GM08714 (cell line): ENCODE data around the gene ACTRT2.

Experiments used
- H3K4me3 ChIP-seq: fragments of 200-500 bp; sonication (Bioruptor generic); 2 replicates; pipeline ENCODE4 v1.5.1; 2014; ENCODE audit warnings: mild to moderate bottlenecking, low read length, inconsistent platforms
- ZNF274 ChIP-seq: IDR thresholded peaks from 2 replicates; pipeline ENCODE4 v1.6.1; 2012; ENCODE audit warnings: mild to moderate bottlenecking, low read depth, low read length

Gene ACTRT2

GRCh38 chr1:3049905-3050304 lies 28.6 kb downstream of the ACTRT2 start:
- TF ChIP-seq ZNF274, result no peak
- no peak overlapping the region for H3K4me3 ChIP-seq

- no peak for TF ChIP-seq ZNF274
These were observed 29.3 kb downstream of the ACTRT2 start for GRCh38 chr1:3050603-3051002.

GRCh38 chr1:3051270-3052268 lies 30.3 kb downstream of the ACTRT2 start:
- TF ChIP-seq ZNF274, result no peak
- H3K4me3 ChIP-seq, result no peak overlapping the region

More at GRCh38 chr1:3050603-3051002, 29.3 kb downstream of the ACTRT2 start:
- H3K4me3 ChIP-seq, result no peak overlapping the region

GRCh38 chr1:3052501-3052900 lies 31.2 kb downstream of the ACTRT2 start:
- H3K4me3 ChIP-seq, result no peak overlapping the region
- TF ChIP-seq ZNF274, result no peak

- TF ChIP-seq ZNF274, result no peak
- no peak overlapping the region for H3K4me3 ChIP-seq
These were observed 32.2 kb downstream of the ACTRT2 start for GRCh38 chr1:3053366-3053980.

- H3K4me3 ChIP-seq, result no peak overlapping the region
- TF ChIP-seq ZNF274, result no peak
These were observed 32.7 kb downstream of the ACTRT2 start for GRCh38 chr1:3053986-3054385.

- TF ChIP-seq ZNF274, result no peak
- no peak overlapping the region for H3K4me3 ChIP-seq
These were observed 33.2 kb downstream of the ACTRT2 start for GRCh38 chr1:3054474-3054873.

- no peak for TF ChIP-seq ZNF274
- no peak overlapping the region for H3K4me3 ChIP-seq
These were observed 33.8 kb downstream of the ACTRT2 start for GRCh38 chr1:3055051-3055450.

GRCh38 chr1:3056641-3057040 lies 35.4 kb downstream of the ACTRT2 start:
- TF ChIP-seq ZNF274, result no peak
- H3K4me3 ChIP-seq, result no peak overlapping the region

- no peak for TF ChIP-seq ZNF274
- H3K4me3 ChIP-seq, result no peak overlapping the region
These were observed 37.2 kb downstream of the ACTRT2 start for GRCh38 chr1:3058263-3059030.

GRCh38 chr1:3060127-3060526 lies 38.9 kb downstream of the ACTRT2 start:
- no peak for TF ChIP-seq ZNF274
- H3K4me3 ChIP-seq, result no peak overlapping the region

GRCh38 chr1:3060601-3061551 lies 39.6 kb downstream of the ACTRT2 start:
- no peak for TF ChIP-seq ZNF274
- no peak overlapping the region for H3K4me3 ChIP-seq

GRCh38 chr1:3061566-3061965 lies 40.3 kb downstream of the ACTRT2 start:
- no peak for TF ChIP-seq ZNF274

GRCh38 chr1:3061981-3062615 lies 40.8 kb downstream of the ACTRT2 start:
- H3K4me3 ChIP-seq, result no peak overlapping the region
- TF ChIP-seq ZNF274, result no peak

More at GRCh38 chr1:3061566-3061965, 40.3 kb downstream of the ACTRT2 start:
- no peak overlapping the region for H3K4me3 ChIP-seq
